Activated CD4-positive, alpha-beta T cell treated with anti-CD3 and anti-CD28 coated beads, Interleukin-2, Interleukin-6, amounts not matched to agents 100 ng/mL and 50 ng/mL, durations not matched to agents 16 hours and 8 hours (primary cell): ENCODE results near the gene NME9.

Experiments
- DNase-seq: peaks from one replicate; pipeline ENCODE4 v3.0.0-alpha.2; 2020

NME9 gene

GRCh38 chr3:138270245-138270644 is 59.4 kb downstream of the NME9 start:
- DNase-seq, result no peak

GRCh38 chr3:138267083-138267482 is 62.6 kb downstream of the NME9 start:
- DNase-seq, result no peak

GRCh38 chr3:138265745-138266144 is 63.9 kb downstream of the NME9 start:
- no peak for DNase-seq

- DNase-seq, result no peak
Measured at GRCh38 chr3:138263104-138263503, 66.5 kb downstream of the NME9 start.

GRCh38 chr3:138260611-138261010 is 69.0 kb downstream of the NME9 start:
- DNase-seq, result no peak

- no peak for DNase-seq
Measured at GRCh38 chr3:138259126-138259525, 70.5 kb downstream of the NME9 start.

GRCh38 chr3:138257986-138258385 is 71.7 kb downstream of the NME9 start:
- DNase-seq, result no peak

- DNase-seq, result no peak
Measured at GRCh38 chr3:138256022-138256421, 73.6 kb downstream of the NME9 start.

GRCh38 chr3:138254216-138254615 is 75.4 kb downstream of the NME9 start:
- no peak for DNase-seq

- DNase-seq, result no peak
Measured at GRCh38 chr3:138253609-138254008, 76.0 kb downstream of the NME9 start.
